ENCODE results near the gene CERS2. TPM values are rescaled to one million over a fixed set of nuclear protein-coding genes. Genes with fewer than 3 reads are reported as not detected.

The CERS2 gene
- total RNA-seq, 1 experiment from 2014 or later: 348 TPM

- BruUV-seq (replicated peaks): no TSS peak
- H3K27ac ChIP-seq (ENCODE audit: low read length): no peak overlapping the region; the same call in 1 of the 2 replicates
- CTCF ChIA-PET: no interaction called here
- H3K9me3 ChIP-seq (ENCODE audit: control insufficient read depth, insufficient read depth, low read depth, low read length): no peaks in the 10 kb centered on the region
- DNase-seq (ENCODE audit: low read depth, low spot score) (no peak), ATAC-seq (no peak)
- H3K4me1 ChIP-seq (ENCODE audit: control insufficient read depth, insufficient read depth, low read length): peaks cover 38% of the 10 kb centered on the region
- no peak overlapping the region for H3K4me3 ChIP-seq (ENCODE audit: low read depth in 2 of 2, low read length in 2 of 2)
- TF ChIP-seq SIN3A (IDR thresholded peaks at IDR 0.05; ENCODE audit: borderline replicate concordance, insufficient read depth, low read depth, low read length) (no peak), CTCF (IDR thresholded peaks at IDR 0.05) (no peak), REST (IDR thresholded peaks at IDR 0.05; ENCODE audit: insufficient read depth in 1 of 2, low read depth in 2 of 2, low read length in 1 of 2) (no peak), POLR2AphosphoS5 (IDR thresholded peaks at IDR 0.05; ENCODE audit: low read depth, low read length) (no peak), TCF7L2 (IDR thresholded peaks at IDR 0.05; ENCODE audit: low read depth, low read length) (no peak)
- intact Hi-C loops (cut with micrococcal nuclease; ENCODE audit: unreplicated experiment): no loop called here
- POLR2A ChIA-PET: no interaction called here
- peaks cover 36% of the 10 kb centered on the region for H3K36me3 ChIP-seq (ENCODE audit: control insufficient read depth, insufficient read depth, low read length)
- H3K27me3 ChIP-seq (ENCODE audit: control insufficient read depth, insufficient read depth, low read length): no peaks in the 10 kb centered on the region
- in situ Hi-C loops (cut with HindIII; ENCODE audit: low pct_unique_long_range_greater_than_20kb, low sequenced_read_pairs): no loop called here
Measured at GRCh38 chr1:150968491-150968890, 6.1 kb downstream of the CERS2 start.

GRCh38 chr1:150967936-150968335 lies 6.7 kb downstream of the CERS2 start:
- POLR2A ChIA-PET: no interaction called here
- Histone ChIP-seq H3K27ac (ENCODE audit: low read length) (no peak overlapping the region; the same call in 1 of the 2 replicates), H3K4me1 (ENCODE audit: control insufficient read depth, insufficient read depth, low read length) (peaks cover 35% of the 10 kb centered on the region), H3K4me3 (ENCODE audit: low read depth in 2 of 2, low read length in 2 of 2) (no peak overlapping the region), H3K36me3 (ENCODE audit: control insufficient read depth, insufficient read depth, low read length) (peaks cover 37% of the 10 kb centered on the region), H3K27me3 (ENCODE audit: control insufficient read depth, insufficient read depth, low read length) (no peaks in the 10 kb centered on the region), H3K9me3 (ENCODE audit: control insufficient read depth, insufficient read depth, low read depth, low read length) (no peaks in the 10 kb centered on the region)
- TF ChIP-seq POLR2AphosphoS5 (IDR thresholded peaks at IDR 0.05; ENCODE audit: low read depth, low read length): no peak
- intact Hi-C loops (cut with micrococcal nuclease; ENCODE audit: unreplicated experiment) (no loop called here), in situ Hi-C loops (cut with HindIII; ENCODE audit: low pct_unique_long_range_greater_than_20kb, low sequenced_read_pairs) (no loop called here)
- DNase-seq (ENCODE audit: low read depth, low spot score): no peak
- CTCF ChIA-PET: no interaction called here
- no peak for ATAC-seq
- BruUV-seq (replicated peaks): no TSS peak

- Histone ChIP-seq H3K4me1 (ENCODE audit: control insufficient read depth, insufficient read depth, low read length) (peaks cover 16% of the 10 kb centered on the region), H3K36me3 (ENCODE audit: control insufficient read depth, insufficient read depth, low read length) (peaks cover 37% of the 10 kb centered on the region), H3K27ac (ENCODE audit: low read length) (peak overlapping the region; percentile 6; the same call in 1 of the 2 replicates), H3K4me3 (ENCODE audit: low read depth in 2 of 2, low read length in 2 of 2) (no peak overlapping the region), H3K27me3 (ENCODE audit: control insufficient read depth, insufficient read depth, low read length) (no peaks in the 10 kb centered on the region), H3K9me3 (ENCODE audit: control insufficient read depth, insufficient read depth, low read depth, low read length) (no peaks in the 10 kb centered on the region)
- POLR2A ChIA-PET: no interaction called here
- no TSS peak for BruUV-seq (replicated peaks)
- intact Hi-C loops (cut with micrococcal nuclease; ENCODE audit: unreplicated experiment) (no loop called here), in situ Hi-C loops (cut with HindIII; ENCODE audit: low pct_unique_long_range_greater_than_20kb, low sequenced_read_pairs) (no loop called here)
- TF ChIP-seq POLR2AphosphoS5 (IDR thresholded peaks at IDR 0.05; ENCODE audit: low read depth, low read length) (peak; percentile 23; the same call in 1 of the 2 replicates), TCF7L2 (IDR thresholded peaks at IDR 0.05; ENCODE audit: low read depth, low read length) (no peak)
- CTCF ChIA-PET: interaction anchor here (0.6 kb wide), 1 partner anchor 10 kb away, joined by 4 read pairs; no protein-coding TSS in a partner anchor
- DNase-seq (ENCODE audit: low read depth, low spot score) (no peak), ATAC-seq (no peak)
Measured at GRCh38 chr1:150966011-150966410, 8.6 kb downstream of the CERS2 start.

Measured in Panc1 (cell line).